Measurements from ENCODE around the gene PTPN6. TPM values are rescaled to one million over a fixed set of nuclear protein-coding genes. Genes with fewer than 3 reads are reported as not detected.

Gene PTPN6
- total RNA-seq, 2 donors from 2014 or later, result 35.7 to 68.0 TPM

- 88 to 94% methylated on average over 3 to 4 of the region's 4 CpGs for WGBS, 2 experiments (ENCODE audit: insufficient coverage in 1 of 2, insufficient read length in 1 of 2)
- H3K27ac Mint-ChIP-seq, result no peak overlapping the region
- H3K9me3 ChIP-seq (ENCODE audit: control insufficient read depth, low read length), result no peaks in the 10 kb centered on the region
- H3K27ac ChIP-seq (ENCODE audit: low read depth, low read length), result no peak overlapping the region
- H3K9me3 Mint-ChIP-seq, result no peaks in the 10 kb centered on the region
- H3K27me3 Mint-ChIP-seq (ENCODE audit: insufficient read depth), result peaks cover 48% of the 10 kb centered on the region
- TF ChIP-seq, protein P1, sequence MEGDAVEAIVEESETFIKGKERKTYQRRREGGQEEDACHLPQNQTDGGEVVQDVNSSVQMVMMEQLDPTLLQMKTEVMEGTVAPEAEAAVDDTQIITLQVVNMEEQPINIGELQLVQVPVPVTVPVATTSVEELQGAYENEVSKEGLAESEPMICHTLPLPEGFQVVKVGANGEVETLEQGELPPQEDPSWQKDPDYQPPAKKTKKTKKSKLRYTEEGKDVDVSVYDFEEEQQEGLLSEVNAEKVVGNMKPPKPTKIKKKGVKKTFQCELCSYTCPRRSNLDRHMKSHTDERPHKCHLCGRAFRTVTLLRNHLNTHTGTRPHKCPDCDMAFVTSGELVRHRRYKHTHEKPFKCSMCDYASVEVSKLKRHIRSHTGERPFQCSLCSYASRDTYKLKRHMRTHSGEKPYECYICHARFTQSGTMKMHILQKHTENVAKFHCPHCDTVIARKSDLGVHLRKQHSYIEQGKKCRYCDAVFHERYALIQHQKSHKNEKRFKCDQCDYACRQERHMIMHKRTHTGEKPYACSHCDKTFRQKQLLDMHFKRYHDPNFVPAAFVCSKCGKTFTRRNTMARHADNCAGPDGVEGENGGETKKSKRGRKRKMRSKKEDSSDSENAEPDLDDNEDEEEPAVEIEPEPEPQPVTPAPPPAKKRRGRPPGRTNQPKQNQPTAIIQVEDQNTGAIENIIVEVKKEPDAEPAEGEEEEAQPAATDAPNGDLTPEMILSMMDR (conservative IDR thresholded peaks at IDR 0.05), result no peak
- DNase-seq, result no peak
- no peaks in the 10 kb centered on the region for H3K36me3 ChIP-seq (ENCODE audit: control insufficient read depth, insufficient read depth, low read length)
- H3K4me3 ChIP-seq (ENCODE audit: low read length), result no peak overlapping the region
- peaks cover 14% of the 10 kb centered on the region for H3K4me1 Mint-ChIP-seq
- H3K4me1 ChIP-seq (ENCODE audit: control insufficient read depth, insufficient read depth, low read length), result no peaks in the 10 kb centered on the region
- no peak overlapping the region for H3K4me3 Mint-ChIP-seq
- H3K36me3 Mint-ChIP-seq (ENCODE audit: low read depth), result no peaks in the 10 kb centered on the region
- H3K27me3 ChIP-seq (ENCODE audit: control insufficient read depth, insufficient read depth, low read length, poor library complexity, severe bottlenecking), result peaks cover 11% of the 10 kb centered on the region
- H3K9ac ChIP-seq (ENCODE audit: extremely low read depth, low read length, poor library complexity, severe bottlenecking), result no peak overlapping the region
These were observed 41.6 kb upstream of the PTPN6 start for GRCh38 chr12:6909421-6910145.

GRCh38 chr12:6912164-6912935 is 38.8 kb upstream of the PTPN6 start:
- Mint-ChIP-seq H3K9me3 (no peaks in the 10 kb centered on the region), H3K4me1 (peaks cover 37% of the 10 kb centered on the region), H3K36me3 (ENCODE audit: low read depth) (peaks cover 10% of the 10 kb centered on the region), H3K4me3 (peak overlapping the region; percentile 77), H3K27ac (peak overlapping the region; percentile 8), H3K27me3 (ENCODE audit: insufficient read depth) (peaks cover 63% of the 10 kb centered on the region)
- no peak overlapping the region for H3K9ac ChIP-seq (ENCODE audit: extremely low read depth, low read length, poor library complexity, severe bottlenecking)
- WGBS, 2 experiments (ENCODE audit: insufficient coverage in 1 of 2, insufficient read length in 1 of 2), result 94 to 98% methylated on average over 11 to 15 of the region's 15 CpGs
- DNase-seq, result no peak
- H3K9me3 ChIP-seq (ENCODE audit: control insufficient read depth, low read length), result no peaks in the 10 kb centered on the region
- no peak overlapping the region for H3K4me3 ChIP-seq (ENCODE audit: low read length)
- no peaks in the 10 kb centered on the region for H3K4me1 ChIP-seq (ENCODE audit: control insufficient read depth, insufficient read depth, low read length)
- no peaks in the 10 kb centered on the region for H3K36me3 ChIP-seq (ENCODE audit: control insufficient read depth, insufficient read depth, low read length)
- TF ChIP-seq, protein P1 (conservative IDR thresholded peaks at IDR 0.05), result no peak
- no peak overlapping the region for H3K27ac ChIP-seq (ENCODE audit: low read depth, low read length)
- peaks cover 19% of the 10 kb centered on the region for H3K27me3 ChIP-seq (ENCODE audit: control insufficient read depth, insufficient read depth, low read length, poor library complexity, severe bottlenecking)

- Mint-ChIP-seq H3K27me3 (ENCODE audit: insufficient read depth) (peaks cover 62% of the 10 kb centered on the region), H3K4me3 (peak within 1 kb of the TSS; percentile 77), H3K36me3 (ENCODE audit: low read depth) (peaks cover 23% of the 10 kb centered on the region), H3K9me3 (no peaks in the 10 kb centered on the region), H3K4me1 (peaks cover 39% of the 10 kb centered on the region), H3K27ac (peak within 1 kb of the TSS; percentile 41)
- H3K9ac ChIP-seq (ENCODE audit: extremely low read depth, low read length, poor library complexity, severe bottlenecking), result peak within 1 kb of the TSS; percentile 44
- H3K27ac ChIP-seq (ENCODE audit: low read depth, low read length), result no peak within 1 kb of the TSS
- peaks cover 19% of the 10 kb centered on the region for H3K27me3 ChIP-seq (ENCODE audit: control insufficient read depth, insufficient read depth, low read length, poor library complexity, severe bottlenecking)
- peak; percentile 89 for DNase-seq
- peak within 1 kb of the TSS; percentile 84 for H3K4me3 ChIP-seq (ENCODE audit: low read length)
- H3K36me3 ChIP-seq (ENCODE audit: control insufficient read depth, insufficient read depth, low read length), result peaks cover 1% of the 10 kb centered on the region
- TF ChIP-seq, protein P1 (conservative IDR thresholded peaks at IDR 0.05), result no peak
- WGBS, 2 experiments (ENCODE audit: insufficient coverage in 1 of 2, insufficient read length in 1 of 2), result 2 to 3% methylated on average over 28 to 67 of the region's 68 CpGs
- no peaks in the 10 kb centered on the region for H3K9me3 ChIP-seq (ENCODE audit: control insufficient read depth, low read length)
- H3K4me1 ChIP-seq (ENCODE audit: control insufficient read depth, insufficient read depth, low read length), result no peaks in the 10 kb centered on the region
These were observed 36.8 kb upstream of the PTPN6 start, which contains the start of gene ENO2 for GRCh38 chr12:6914246-6914946. ENO2 (plus strand) TSS chr12:6914580; CDS start chr12:6915833, 1,253 bp downstream.

All from endodermal cell (in vitro differentiated cells).